Activated B cell treated with CpG ODN at 0.5 μM for 24 hours (primary cell): Measurements from ENCODE around the gene C17orf50. TPM values are rescaled to one million over a fixed set of nuclear protein-coding genes. Genes with fewer than 3 reads are reported as not detected.

Experiments used
- ATAC-seq: fragments of 200-7000 bp; cut with Tn5 transposase; one replicate; pipeline ENCODE4 v1.10.0; 2021; ENCODE audit warnings: low read depth, mild to moderate bottlenecking, moderate library complexity
- CTCF ChIA-PET: fragments of 350-600 bp; sonication (Branson Sonifier 250); formaldehyde crosslinking; loops from one replicate; lab custom pipeline; 2021; ENCODE audit warnings: antibody characterized with exemption; lab: Charles Lee
- POLR2A ChIA-PET: fragments of 350-600 bp; sonication (Branson Sonifier 250); formaldehyde crosslinking; loops from one replicate; lab custom pipeline; 2021; ENCODE audit warnings: antibody characterized with exemption; lab: Charles Lee
- DNase-seq: peaks from one replicate; pipeline ENCODE4 v3.0.0; 2022
- H3K27ac Mint-ChIP-seq: one replicate; pipeline ENCODE4 v1.8.0; 2020; ENCODE audit warnings: mixed read lengths
- H3K27me3 Mint-ChIP-seq: one replicate; pipeline ENCODE4 v1.8.0; 2021; ENCODE audit warnings: mixed read lengths
- H3K36me3 Mint-ChIP-seq: one replicate; pipeline ENCODE4 v1.8.0; 2021; ENCODE audit warnings: low read depth, mixed read lengths
- H3K4me1 Mint-ChIP-seq: one replicate; pipeline ENCODE4 v1.8.0; 2021; ENCODE audit warnings: mixed read lengths
- H3K4me3 Mint-ChIP-seq: one replicate; pipeline ENCODE4 v1.8.0; 2020; ENCODE audit warnings: mild to moderate bottlenecking, mixed read lengths
- H3K9me3 Mint-ChIP-seq: one replicate; pipeline ENCODE4 v1.8.0; 2020; ENCODE audit warnings: mixed read lengths
- CTCF ChIP-seq: fragments of 200-600 bp; IDR thresholded peaks from one replicate; pipeline ENCODE4 v1.8.0; 2022; ENCODE audit warnings: antibody characterized with exemption, mild to moderate bottlenecking
- intact Hi-C: fragments of 100-400 bp; cut with micrococcal nuclease; formaldehyde crosslinking; loops from one replicate; pipeline ENCODE4 v1.15.1; 2024
- total RNA-seq: library from RNA; stranded (reverse); gene quantifications from 2 replicates; pipeline ENCODE4 v1.2.3, GENCODE V29; 2022

Gene C17orf50
- total RNA-seq, 1 donor from 2014 or later: not detected

- Mint-ChIP-seq H3K4me1 (peaks cover 14% of the 10 kb centered on the region), H3K27ac (no peak overlapping the region), H3K27me3 (peaks cover 10% of the 10 kb centered on the region), H3K4me3 (no peak overlapping the region), H3K9me3 (no peaks in the 10 kb centered on the region), H3K36me3 (peaks cover 33% of the 10 kb centered on the region)
- POLR2A ChIA-PET: no interaction called here
- intact Hi-C loops: no loop called here
- CTCF ChIA-PET: no interaction called here
- DNase-seq: no peak
- ATAC-seq: no peak
- no peak for TF ChIP-seq CTCF
These were observed 31.3 kb upstream of the C17orf50 start for GRCh38 chr17:35729405-35729833.

- ATAC-seq: no peak
- POLR2A ChIA-PET: no interaction called here
These were observed 30.2 kb upstream of the C17orf50 start for GRCh38 chr17:35730400-35731005.

GRCh38 chr17:35731239-35731916 is 29.3 kb upstream of the C17orf50 start, which contains the start of gene RASL10B:
Gene RASL10B, plus strand, starts transcription at chr17:35731639. Its CDS starts 3,546 bp downstream, at chr17:35735185.
- Mint-ChIP-seq H3K9me3 (no peaks in the 10 kb centered on the region), H3K4me1 (peaks cover 14% of the 10 kb centered on the region), H3K4me3 (peak within 1 kb of the TSS; percentile 62), H3K36me3 (peaks cover 17% of the 10 kb centered on the region), H3K27me3 (peaks cover 10% of the 10 kb centered on the region), H3K27ac (no peak within 1 kb of the TSS)
- CTCF ChIA-PET: interaction anchor here (0.9 to 1.3 kb wide), 2 partner anchors 16 to 33 kb away, joined by 3 to 4 read pairs; no protein-coding TSS in a partner anchor
- POLR2A ChIA-PET: no interaction called here
- ATAC-seq: peak; percentile 60
- DNase-seq: no peak
- intact Hi-C loops: no loop called here
- no peak for TF ChIP-seq CTCF

More at GRCh38 chr17:35730400-35731005, 30.2 kb upstream of the C17orf50 start:
- TF ChIP-seq CTCF: no peak
- peaks cover 22% of the 10 kb centered on the region for H3K36me3 Mint-ChIP-seq
- H3K9me3 Mint-ChIP-seq: no peaks in the 10 kb centered on the region
- H3K4me3 Mint-ChIP-seq: no peak overlapping the region
- DNase-seq: no peak
- H3K27ac Mint-ChIP-seq: no peak overlapping the region
- CTCF ChIA-PET: interaction anchor here (1.3 kb wide), 1 partner anchor 17 kb away, joined by 4 read pairs; no protein-coding TSS in a partner anchor
- H3K4me1 Mint-ChIP-seq: peaks cover 14% of the 10 kb centered on the region
- intact Hi-C loops: no loop called here
- H3K27me3 Mint-ChIP-seq: peaks cover 10% of the 10 kb centered on the region

- POLR2A ChIA-PET: no interaction called here
- H3K36me3 Mint-ChIP-seq: peaks cover 17% of the 10 kb centered on the region
- H3K4me3 Mint-ChIP-seq: peak overlapping the region; percentile 60
- CTCF ChIA-PET: interaction anchor here (0.9 kb wide), 1 partner anchor 32 kb away, joined by 3 read pairs; no protein-coding TSS in a partner anchor
- H3K9me3 Mint-ChIP-seq: no peaks in the 10 kb centered on the region
- peaks cover 14% of the 10 kb centered on the region for H3K4me1 Mint-ChIP-seq
- ATAC-seq: no peak
- peaks cover 10% of the 10 kb centered on the region for H3K27me3 Mint-ChIP-seq
- no peak for DNase-seq
- TF ChIP-seq CTCF: no peak
- H3K27ac Mint-ChIP-seq: no peak overlapping the region
- intact Hi-C loops: no loop called here
These were observed 28.5 kb upstream of the C17orf50 start for GRCh38 chr17:35731917-35732805.
